PC-3 (cell line): ENCODE results near the gene IL4I1.

ENCODE experiments used
- CTCF ChIP-seq: fragments of 300-600 bp; sonication (generic); conservative IDR thresholded peaks from 2 replicates; pipeline ENCODE4 v1.5.1; 2017; ENCODE audit warnings: antibody characterized with exemption, low read depth, mild to moderate bottlenecking, low read length
- EZH2phosphoT487 ChIP-seq: fragments of 300-600 bp; sonication (generic); IDR thresholded peaks from 2 replicates; pipeline ENCODE4 v1.6.1; 2018; ENCODE audit warnings: mild to moderate bottlenecking, antibody characterized with exemption, low read length, borderline replicate concordance

GRCh38 chr19:49860336-49861102 lies 36.2 kb downstream of the IL4I1 start:
- TF ChIP-seq CTCF (no peak), EZH2phosphoT487 (no peak)
